ENCODE data around the gene DR1. TPM values are rescaled to one million over a fixed set of nuclear protein-coding genes. Genes with fewer than 3 reads are reported as not detected.

The DR1 gene
- total RNA-seq, 1 donor from 2014 or later = 66.9 TPM

DNA sequence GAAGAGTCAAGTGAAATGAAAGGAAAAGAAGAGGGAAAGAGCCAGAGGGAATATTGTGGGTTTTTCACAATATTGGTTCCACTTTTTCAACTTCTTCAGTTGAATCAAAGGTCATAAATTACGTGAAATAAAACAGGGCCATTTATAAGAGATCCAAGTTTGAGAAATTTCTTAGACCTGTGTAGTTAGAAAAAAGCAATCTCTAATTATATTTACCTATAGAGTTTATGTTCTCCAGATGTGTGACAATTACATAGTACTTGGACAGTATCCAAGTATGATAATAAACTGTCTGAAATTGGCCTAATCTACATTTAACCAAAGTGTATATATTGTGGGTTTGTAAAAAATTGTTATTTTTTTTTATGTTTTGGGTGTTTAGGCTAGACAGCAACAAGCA is 14.4 kb downstream of the DR1 start:
- Mint-ChIP-seq H3K27ac (ENCODE audit: unreplicated experiment) (no peak overlapping the region), H3K4me1 (ENCODE audit: low read depth) (peaks cover 11% of the 10 kb centered on the region), H3K9me3 (ENCODE audit: low read depth) (no peaks in the 10 kb centered on the region), H3K4me3 (ENCODE audit: unreplicated experiment) (no peak overlapping the region), H3K27me3 (ENCODE audit: low read depth) (no peaks in the 10 kb centered on the region), H3K36me3 (ENCODE audit: low read depth) (peaks cover 24% of the 10 kb centered on the region)
- TF ChIP-seq, protein P1, sequence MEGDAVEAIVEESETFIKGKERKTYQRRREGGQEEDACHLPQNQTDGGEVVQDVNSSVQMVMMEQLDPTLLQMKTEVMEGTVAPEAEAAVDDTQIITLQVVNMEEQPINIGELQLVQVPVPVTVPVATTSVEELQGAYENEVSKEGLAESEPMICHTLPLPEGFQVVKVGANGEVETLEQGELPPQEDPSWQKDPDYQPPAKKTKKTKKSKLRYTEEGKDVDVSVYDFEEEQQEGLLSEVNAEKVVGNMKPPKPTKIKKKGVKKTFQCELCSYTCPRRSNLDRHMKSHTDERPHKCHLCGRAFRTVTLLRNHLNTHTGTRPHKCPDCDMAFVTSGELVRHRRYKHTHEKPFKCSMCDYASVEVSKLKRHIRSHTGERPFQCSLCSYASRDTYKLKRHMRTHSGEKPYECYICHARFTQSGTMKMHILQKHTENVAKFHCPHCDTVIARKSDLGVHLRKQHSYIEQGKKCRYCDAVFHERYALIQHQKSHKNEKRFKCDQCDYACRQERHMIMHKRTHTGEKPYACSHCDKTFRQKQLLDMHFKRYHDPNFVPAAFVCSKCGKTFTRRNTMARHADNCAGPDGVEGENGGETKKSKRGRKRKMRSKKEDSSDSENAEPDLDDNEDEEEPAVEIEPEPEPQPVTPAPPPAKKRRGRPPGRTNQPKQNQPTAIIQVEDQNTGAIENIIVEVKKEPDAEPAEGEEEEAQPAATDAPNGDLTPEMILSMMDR (IDR thresholded peaks at IDR 0.05) = no peak
- DNase-seq (ENCODE audit: low spot score) = no peak

DNA sequence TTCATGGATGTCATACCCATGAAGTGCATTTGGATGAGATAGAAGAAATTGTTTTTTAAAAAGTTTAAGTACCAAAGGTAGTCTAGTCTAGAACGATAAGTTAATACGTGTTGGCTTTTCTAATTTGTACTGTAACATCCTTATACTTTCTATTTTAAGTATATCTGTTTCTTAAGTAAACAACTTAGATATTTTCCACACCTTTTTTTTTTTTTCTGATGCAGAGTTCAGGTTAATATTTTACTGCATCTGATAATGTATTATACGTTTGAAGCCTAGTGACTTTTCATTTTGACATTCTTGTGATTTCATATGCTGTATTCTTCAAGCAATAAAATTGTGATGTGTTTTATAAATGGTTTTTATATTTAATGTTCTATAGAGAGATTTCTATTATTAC is 16.5 kb downstream of the DR1 start:
- Mint-ChIP-seq H3K36me3 (ENCODE audit: low read depth) (peaks cover 25% of the 10 kb centered on the region), H3K27me3 (ENCODE audit: low read depth) (no peaks in the 10 kb centered on the region), H3K4me3 (ENCODE audit: unreplicated experiment) (no peak overlapping the region), H3K9me3 (ENCODE audit: low read depth) (no peaks in the 10 kb centered on the region), H3K4me1 (ENCODE audit: low read depth) (peaks cover 11% of the 10 kb centered on the region), H3K27ac (ENCODE audit: unreplicated experiment) (no peak overlapping the region)
- TF ChIP-seq, protein P1 (IDR thresholded peaks at IDR 0.05) = no peak
- DNase-seq (ENCODE audit: low spot score) = no peak

DNA sequence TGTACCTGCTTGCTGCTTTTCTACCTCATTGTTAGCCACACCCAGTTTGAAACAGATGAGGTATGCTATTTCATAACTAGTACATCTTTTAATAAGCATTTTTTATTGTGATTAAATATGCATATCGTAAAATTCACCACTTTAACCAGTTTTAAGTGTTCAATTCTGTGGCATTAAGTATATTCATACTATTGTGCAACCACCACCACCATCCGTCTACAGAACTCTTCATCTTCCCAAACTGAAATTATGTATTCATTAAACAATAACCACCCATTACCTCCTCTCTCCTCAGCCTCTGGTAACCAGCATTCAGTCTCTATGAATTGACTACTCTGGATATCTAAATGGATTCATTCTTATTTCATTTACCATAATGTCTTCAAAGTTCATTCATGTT is 20.1 kb downstream of the DR1 start:
- no peak overlapping the region for H3K4me3 Mint-ChIP-seq (ENCODE audit: unreplicated experiment)
- TF ChIP-seq, protein P1 (IDR thresholded peaks at IDR 0.05) = no peak
- H3K27me3 Mint-ChIP-seq (ENCODE audit: low read depth) = no peaks in the 10 kb centered on the region
- H3K36me3 Mint-ChIP-seq (ENCODE audit: low read depth) = peaks cover 19% of the 10 kb centered on the region
- H3K27ac Mint-ChIP-seq (ENCODE audit: unreplicated experiment) = no peak overlapping the region
- DNase-seq (ENCODE audit: low spot score) = no peak
- no peaks in the 10 kb centered on the region for H3K9me3 Mint-ChIP-seq (ENCODE audit: low read depth)
- H3K4me1 Mint-ChIP-seq (ENCODE audit: low read depth) = peaks cover 6% of the 10 kb centered on the region

DNA sequence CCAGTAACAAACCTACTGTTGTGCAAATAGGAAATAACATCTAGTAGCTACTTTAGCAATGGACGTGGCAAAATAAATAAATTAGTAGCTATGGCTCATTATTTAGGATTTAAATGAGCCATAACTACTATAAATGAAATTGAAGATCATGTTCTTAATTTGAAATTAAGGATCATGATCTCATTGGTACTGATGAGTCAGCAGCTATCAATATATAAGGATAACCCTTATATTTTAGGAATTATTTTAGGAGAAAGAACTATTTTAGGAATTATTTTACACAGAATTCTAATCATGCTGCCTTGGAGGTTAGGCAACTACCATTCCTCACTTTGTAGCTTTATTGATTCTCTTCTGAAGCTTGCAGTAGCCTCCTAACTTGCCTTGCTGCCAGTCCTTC is 24.0 kb downstream of the DR1 start:
- TF ChIP-seq, protein P1 (IDR thresholded peaks at IDR 0.05) = no peak
- no peak for DNase-seq (ENCODE audit: low spot score)
- Mint-ChIP-seq H3K36me3 (ENCODE audit: low read depth) (peaks cover 11% of the 10 kb centered on the region), H3K4me3 (ENCODE audit: unreplicated experiment) (no peak overlapping the region), H3K27ac (ENCODE audit: unreplicated experiment) (no peak overlapping the region), H3K4me1 (ENCODE audit: low read depth) (peaks cover 3% of the 10 kb centered on the region), H3K27me3 (ENCODE audit: low read depth) (no peaks in the 10 kb centered on the region), H3K9me3 (ENCODE audit: low read depth) (peaks cover 4% of the 10 kb centered on the region)

DNA sequence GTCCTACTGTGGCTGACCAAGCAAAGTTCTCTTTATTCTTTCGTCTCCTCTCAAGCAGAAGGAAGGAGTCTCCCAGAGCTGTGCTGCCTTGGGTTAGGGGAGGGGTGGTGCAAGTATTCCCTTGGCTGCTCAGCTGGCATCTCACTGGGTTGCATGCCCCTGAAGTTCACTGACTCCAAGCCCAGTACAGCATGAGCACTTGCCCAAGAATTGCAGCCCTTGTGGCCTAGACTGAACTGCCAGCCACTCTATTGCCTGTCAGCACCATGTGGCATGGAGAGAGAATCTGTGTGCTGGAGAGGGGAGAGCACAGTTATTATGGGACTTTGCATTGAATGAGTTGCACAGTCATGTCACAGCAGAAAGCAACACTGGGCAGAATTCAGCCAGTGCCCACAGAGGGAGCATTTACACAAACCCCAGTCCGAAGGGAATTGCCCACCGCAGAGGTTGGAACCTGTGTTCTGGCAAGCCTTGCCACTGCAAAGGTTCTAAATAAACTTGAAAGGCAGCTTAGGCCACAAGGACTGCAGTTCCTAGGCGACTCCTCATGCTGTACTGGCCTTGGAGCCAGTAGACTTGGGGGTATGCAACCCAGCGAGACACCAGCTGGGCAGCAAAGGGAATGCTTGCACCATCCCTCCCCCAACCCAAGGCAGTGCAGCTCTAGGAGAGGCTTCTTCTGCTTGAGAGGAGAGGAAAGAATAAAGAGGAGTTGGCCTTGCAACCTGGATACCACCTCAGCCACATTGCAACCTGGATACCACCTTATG is 28.8 kb downstream of the DR1 start:
- H3K36me3 Mint-ChIP-seq (ENCODE audit: low read depth) = peaks cover 21% of the 10 kb centered on the region
- DNase-seq (ENCODE audit: low spot score) = no peak
- H3K9me3 Mint-ChIP-seq (ENCODE audit: low read depth) = peaks cover 35% of the 10 kb centered on the region
- TF ChIP-seq, protein P1 (IDR thresholded peaks at IDR 0.05) = no peak
- H3K27me3 Mint-ChIP-seq (ENCODE audit: low read depth) = no peaks in the 10 kb centered on the region
- no peak overlapping the region for H3K27ac Mint-ChIP-seq (ENCODE audit: unreplicated experiment)
- no peaks in the 10 kb centered on the region for H3K4me1 Mint-ChIP-seq (ENCODE audit: low read depth)
- H3K4me3 Mint-ChIP-seq (ENCODE audit: unreplicated experiment) = no peak overlapping the region

All from chondrocyte (in vitro differentiated cells).